CD4-positive, alpha-beta T cell (primary cell): Measurements from ENCODE around the gene ELOVL1. TPM values are rescaled to one million over a fixed set of nuclear protein-coding genes. Genes with fewer than 3 reads are reported as not detected.

Experiments
- ATAC-seq: fragments of 200-7000 bp; cut with Tn5 transposase; one replicate; pipeline ENCODE4 v1.10.0; 2022; ENCODE audit warnings: mild to moderate bottlenecking; ENCODE audit not compliant: poor library complexity
- CTCF ChIA-PET: fragments of 350-600 bp; sonication (Branson Sonifier 250); formaldehyde crosslinking; loops from one replicate; lab custom pipeline; 2021; ENCODE audit warnings: antibody characterized with exemption, inconsistent platforms; lab: Charles Lee
- POLR2A ChIA-PET: fragments of 350-600 bp; sonication (Branson Sonifier 250); formaldehyde crosslinking; loops from one replicate; lab custom pipeline; 2021; ENCODE audit warnings: antibody characterized with exemption, inconsistent platforms; lab: Charles Lee
- DNase-seq, 14 experiments: peaks; one replicate each; pipeline ENCODE4 v3.0.0-alpha.2; 2013 to 2020; ENCODE audit warnings: mixed read lengths in 2 of 14
- H3K27ac ChIP-seq, 2 donors: one replicate each; pipeline versions ENCODE4 v1.5.1 to v1.7.0; 2013; ENCODE audit warnings: low read length in 2 of 2, low read depth in 1 of 2, mild to moderate bottlenecking in 1 of 2
- H3K27me3 ChIP-seq, 2 experiments: 1 replicate in 1 of 2; 2 replicates in 1 of 2; pipeline versions ENCODE4 v1.6.1 to v1.7.0; 2013; ENCODE audit warnings: low read length in 2 of 2, control low read depth in 1 of 2, mild to moderate bottlenecking in 1 of 2, moderate library complexity in 1 of 2; ENCODE audit not compliant: insufficient read depth in 2 of 2, control insufficient read depth in 1 of 2
- H3K36me3 ChIP-seq: one replicate; pipeline ENCODE4 v1.6.1; 2013; ENCODE audit warnings: low read length, control low read depth; ENCODE audit not compliant: insufficient read depth
- H3K4me1 ChIP-seq: one replicate; pipeline ENCODE4 v1.6.1; 2013; ENCODE audit warnings: low read length, control low read depth; ENCODE audit not compliant: insufficient read depth
- H3K4me3 ChIP-seq: one replicate; pipeline ENCODE4 v1.5.1; 2013; ENCODE audit warnings: mild to moderate bottlenecking, low read length, moderate library complexity
- H3K9me3 ChIP-seq, 2 experiments: 1 replicate in 1 of 2; 2 replicates in 1 of 2; pipeline versions ENCODE4 v1.6.1 to v1.7.0; 2013; ENCODE audit warnings: low read length in 2 of 2, mild to moderate bottlenecking in 2 of 2, control low read depth in 1 of 2, moderate library complexity in 1 of 2; ENCODE audit not compliant: control insufficient read depth in 1 of 2, insufficient read depth in 1 of 2
- H3K27ac Mint-ChIP-seq: one replicate; pipeline ENCODE4 v1.8.0; 2020; ENCODE audit warnings: mixed read lengths
- H3K27me3 Mint-ChIP-seq: one replicate; pipeline ENCODE4 v1.8.0; 2021; ENCODE audit warnings: mixed read lengths
- H3K36me3 Mint-ChIP-seq: one replicate; pipeline ENCODE4 v1.8.0; 2021; ENCODE audit warnings: low read depth, mixed read lengths
- H3K4me1 Mint-ChIP-seq: one replicate; pipeline ENCODE4 v1.8.0; 2021; ENCODE audit warnings: low read depth, mixed read lengths
- H3K4me3 Mint-ChIP-seq: one replicate; pipeline ENCODE4 v1.8.0; 2020; ENCODE audit warnings: mild to moderate bottlenecking, mixed read lengths
- H3K9me3 Mint-ChIP-seq: one replicate; pipeline ENCODE4 v1.8.0; 2020; ENCODE audit warnings: mixed read lengths
- CTCF ChIP-seq: fragments of 200-600 bp; IDR thresholded peaks from one replicate; pipeline ENCODE4 v1.8.0; 2022; ENCODE audit warnings: antibody characterized with exemption, mild to moderate bottlenecking
- intact Hi-C, 2 experiments: fragments of 100-400 bp; cut with DNase I in 1 of 2; cut with micrococcal nuclease in 1 of 2; formaldehyde crosslinking; loops; one replicate each; pipeline versions ENCODE4 v1.15.1 to v1.9.0; 2023 to 2025; cut with DNase I, micrococcal nuclease
- total RNA-seq, 174 experiments: library from RNA in 2 of 174; stranded (reverse) in 2 of 174; gene quantifications; one replicate each; pipeline ENCODE4 v1.2.3 and lab custom pipeline; 2021 to 2026

ELOVL1 gene
- total RNA-seq, 2 experiments from 2014 or later: 28.7 to 31.2 TPM

GRCh38 chr1:43318831-43319230, 49.0 kb downstream of the ELOVL1 start:
- Mint-ChIP-seq H3K27me3 (no peaks in the 10 kb centered on the region), H3K27ac (no peak overlapping the region), H3K4me3 (no peak overlapping the region), H3K36me3 (no peaks in the 10 kb centered on the region), H3K4me1 (no peaks in the 10 kb centered on the region), H3K9me3 (no peaks in the 10 kb centered on the region)
- Histone ChIP-seq H3K4me1 (no peaks in the 10 kb centered on the region), H3K9me3 (peaks cover 0 to 7% of the 10 kb centered on the region in 2 experiments), H3K4me3 (no peak overlapping the region), H3K27me3 (no peaks in the 10 kb centered on the region), H3K27ac (no peak overlapping the region), H3K36me3 (no peaks in the 10 kb centered on the region)
- ATAC-seq (no peak), DNase-seq (no peak)
- no peak for TF ChIP-seq CTCF
- CTCF ChIA-PET: no interaction called here
- intact Hi-C loops: no loop called here
- POLR2A ChIA-PET: no interaction called here

- CTCF ChIA-PET: no interaction called here
- no peaks in the 10 kb centered on the region for H3K4me1 Mint-ChIP-seq
These were observed 49.9 kb downstream of the ELOVL1 start for GRCh38 chr1:43317817-43318471.

GRCh38 chr1:43316738-43317520, 50.9 kb downstream of the ELOVL1 start:
- DNase-seq (no peak), ATAC-seq (no peak)
- no peaks in the 10 kb centered on the region for H3K9me3 Mint-ChIP-seq
- H3K4me3 Mint-ChIP-seq: no peak overlapping the region
- Histone ChIP-seq H3K9me3 (no peaks in the 10 kb centered on the region), H3K27ac (no peak overlapping the region), H3K4me1 (no peaks in the 10 kb centered on the region), H3K4me3 (no peak overlapping the region), H3K36me3 (no peaks in the 10 kb centered on the region), H3K27me3 (no peaks in the 10 kb centered on the region)
- no peaks in the 10 kb centered on the region for H3K36me3 Mint-ChIP-seq
- intact Hi-C loops: no loop called here
- ChIA-PET CTCF (no interaction called here), POLR2A (no interaction called here)
- no peak for TF ChIP-seq CTCF
- H3K27me3 Mint-ChIP-seq: no peaks in the 10 kb centered on the region
- no peaks in the 10 kb centered on the region for H3K4me1 Mint-ChIP-seq
- no peak overlapping the region for H3K27ac Mint-ChIP-seq

More at GRCh38 chr1:43317817-43318471, 49.9 kb downstream of the ELOVL1 start:
- POLR2A ChIA-PET: no interaction called here
- Histone ChIP-seq H3K4me3 (no peak overlapping the region), H3K9me3 (peaks cover 0 to 7% of the 10 kb centered on the region in 2 experiments), H3K4me1 (no peaks in the 10 kb centered on the region), H3K36me3 (no peaks in the 10 kb centered on the region), H3K27me3 (no peaks in the 10 kb centered on the region), H3K27ac (no peak overlapping the region)
- Mint-ChIP-seq H3K4me3 (no peak overlapping the region), H3K9me3 (no peaks in the 10 kb centered on the region), H3K27me3 (no peaks in the 10 kb centered on the region), H3K36me3 (no peaks in the 10 kb centered on the region), H3K27ac (no peak overlapping the region)
- DNase-seq (no peak), ATAC-seq (no peak)
- intact Hi-C loops: no loop called here
- TF ChIP-seq CTCF: no peak
